GM12878 (cell line): ENCODE measurements around the gene CDCA8. TPM values are rescaled to one million over a fixed set of nuclear protein-coding genes. Genes with fewer than 3 reads are reported as not detected.

ENCODE experiments used
- ATAC-seq: fragments of 200-7000 bp; cut with Tn5 transposase; 3 replicates; pipeline ENCODE4 v1.9.1; 2020; ENCODE audit warnings: mild to moderate bottlenecking, moderate library complexity
- BruUV-seq: library from RNA; stranded (reverse); fragments of 400-500 nt; replicated peaks from 2 replicates; lab custom pipeline; 2021; lab: Mats Ljungman, UMichigan
- CTCF ChIA-PET: fragments of 300-600 bp; sonication (Branson Sonifier 250); formaldehyde crosslinking; extraction: SDS; loops from one replicate; lab custom pipeline; 2021; ENCODE audit warnings: inconsistent platforms; lab: Yijun Ruan, JAX
- POLR2A ChIA-PET: fragments of 350-600 bp; formaldehyde crosslinking; extraction: SDS; loops from one replicate; lab custom pipeline; 2021; ENCODE audit warnings: inconsistent platforms; lab: Charles Lee
- RAD21 ChIA-PET: fragments of 300-600 bp; sonication (Branson Sonifier 250); formaldehyde crosslinking; loops from one replicate; lab custom pipeline; 2023; ENCODE audit warnings: antibody characterized with exemption; ENCODE audit not compliant: unreplicated experiment; lab: Charles Lee
- SMC1A ChIA-PET: fragments of 300-600 bp; sonication (Branson Sonifier 250); formaldehyde crosslinking; loops from one replicate; lab custom pipeline; 2023; ENCODE audit not compliant: unreplicated experiment, uncharacterized antibody; lab: Charles Lee
- DNase-seq: peaks from one replicate; pipeline ENCODE4 v3.0.0-alpha.2; 2011; ENCODE audit warnings: low read depth, low spot score
- FAIRE-seq: peaks from 3 replicates; lab custom pipeline; 2011; peaks lifted over from hg19 to GRCh38; lab: Jason Lieb, UNC
- H2AFZ ChIP-seq: 2 replicates; pipeline ENCODE4 v1.6.0; 2011; ENCODE audit warnings: low read depth, low read length, control low read depth; ENCODE audit not compliant: control insufficient read depth
- H3K27ac ChIP-seq: 2 replicates; pipeline ENCODE4 v1.5.1; 2011; ENCODE audit warnings: control low read depth; ENCODE audit not compliant: control insufficient read depth, insufficient read depth
- H3K27me3 ChIP-seq, 2 experiments: replicated peaks in 1 of 2; 2 replicates each; pipeline versions ENCODE4 v1.6.0 to v1.6.1; 2011; ENCODE audit warnings: low read length in 1 of 2; ENCODE audit not compliant: control insufficient read depth in 2 of 2, insufficient read depth in 2 of 2
- H3K36me3 ChIP-seq, 2 experiments: 2 replicates each; pipeline ENCODE4 v1.5.1; 2011; ENCODE audit warnings: low read length in 1 of 2; ENCODE audit not compliant: control insufficient read depth in 2 of 2, insufficient read depth in 2 of 2
- H3K4me1 ChIP-seq: 2 replicates; pipeline ENCODE4 v1.6.1; 2011; ENCODE audit warnings: mild to moderate bottlenecking, low read length, moderate library complexity, mixed read lengths; ENCODE audit not compliant: control insufficient read depth, insufficient read depth
- H3K4me2 ChIP-seq: 2 replicates; pipeline ENCODE4 v1.6.0; 2011; ENCODE audit warnings: control low read depth; ENCODE audit not compliant: control insufficient read depth, insufficient read depth
- H3K4me3 ChIP-seq: fragments of 200-600 bp; sonication (generic); 2 replicates; pipeline ENCODE4 v1.5.1; 2016
- H3K79me2 ChIP-seq: 2 replicates; pipeline ENCODE4 v1.6.0; 2011; ENCODE audit warnings: low read length; ENCODE audit not compliant: control insufficient read depth, insufficient read depth
- H3K9ac ChIP-seq: 2 replicates; pipeline ENCODE4 v1.8.0; 2011; ENCODE audit warnings: low read length, control low read depth, mixed read lengths; ENCODE audit not compliant: control insufficient read depth, insufficient read depth
- H3K9me3 ChIP-seq: replicated peaks from 3 replicates; pipeline ENCODE4 v1.5.1; 2011; ENCODE audit warnings: mild to moderate bottlenecking, low read length; ENCODE audit not compliant: control insufficient read depth, insufficient read depth
- H4K20me1 ChIP-seq: 2 replicates; pipeline ENCODE4 v1.6.0; 2011; ENCODE audit not compliant: control insufficient read depth, insufficient read depth
- DPF2 ChIP-seq: fragments of 450-650 bp; IDR thresholded peaks from 2 replicates; pipeline ENCODE4 v1.6.1; 2017; ENCODE audit warnings: mild to moderate bottlenecking
- EP300 ChIP-seq, 2 experiments: fragments of 150-350 bp in 1 of 2; IDR thresholded peaks; 2 replicates each; pipeline ENCODE4 v1.6.1; 2011 to 2012; ENCODE audit warnings: low read depth in 2 of 2, low read length in 2 of 2, borderline replicate concordance in 1 of 2, improper control_type of control experiment in 1 of 2, inconsistent platforms in 1 of 2; ENCODE audit not compliant: control insufficient read depth in 1 of 2
- EZH2 ChIP-seq: IDR thresholded peaks from 2 replicates; pipeline ENCODE4 v1.6.1; 2012; ENCODE audit warnings: low read depth, mild to moderate bottlenecking, control low read depth, inconsistent platforms, low read length, borderline replicate concordance; ENCODE audit not compliant: control insufficient read depth
- HDGF ChIP-seq: fragments of 450-650 bp; IDR thresholded peaks from 2 replicates; pipeline ENCODE4 v1.6.1; 2016; ENCODE audit warnings: antibody characterized with exemption
- NRF1 ChIP-seq: conservative IDR thresholded peaks from 2 replicates; pipeline ENCODE4 v1.6.1; 2011; ENCODE audit warnings: mild to moderate bottlenecking, low read depth, low read length, improper control_type of control experiment
- PAX5 ChIP-seq: IDR thresholded peaks from 2 replicates; pipeline ENCODE4 v1.6.1; 2011; ENCODE audit warnings: low read depth, low read length, borderline replicate concordance
- SMC3 ChIP-seq: IDR thresholded peaks from 2 replicates; pipeline ENCODE4 v1.6.1; 2011; ENCODE audit warnings: low read length, improper control_type of control experiment, borderline replicate concordance
- YBX1 ChIP-seq: fragments of 450-650 bp; IDR thresholded peaks from 2 replicates; pipeline ENCODE4 v1.6.1; 2016; ENCODE audit warnings: antibody characterized with exemption
- WGBS: methylation state at CpG from one replicate; pipeline ENCODE4 v1.1.6; 2016; ENCODE audit warnings: low lambda C conversion rate; ENCODE audit not compliant: insufficient replicate concordance, insufficient coverage; ENCODE audit errors: missing lambda C conversion rate; 5-methylcytosine and 5-hydroxymethylcytosine counted together
- in situ Hi-C: fragments of 300-500 bp; cut with MboI; formaldehyde crosslinking; loops from 9 replicates; pipeline ENCODE4 v1.14.3; 2018; ENCODE audit warnings: mixed read lengths
- intact Hi-C: fragments of 100-400 bp; cut with micrococcal nuclease; formaldehyde crosslinking; loops from one replicate; pipeline ENCODE4 v1.14.2; 2022; ENCODE audit not compliant: unreplicated experiment
- polyA plus RNA-seq, 11 experiments: library from polyadenylated mRNA; depleted of rRNA in 4 of 11; unstranded in 6 of 11; stranded (reverse) in 5 of 11; fragments of >200 nt; fragmentation: Nextera tagmentation in 4 of 11; fragmentation: Illumina TruSeq in 1 of 11; extraction: Ambion mirVana in 4 of 11; extraction: Trizol in 1 of 11; gene quantifications; 1 replicate in 1 of 11; 2 replicates in 10 of 11; pipeline versions ENCODE4 v1.2.1 to v1.2.3, GENCODE V29; 2011 to 2016; ENCODE audit warnings: inconsistent platforms in 2 of 11, missing spikeins in 2 of 11, low read depth in 1 of 11
- total RNA-seq, 4 experiments: library from RNA; depleted of rRNA in 3 of 4; stranded (reverse); fragments of >200 nt in 3 of 4; fragmentation: Illumina TruSeq in 1 of 4; extraction: Trizol in 1 of 4; gene quantifications; 2 replicates each; pipeline versions ENCODE4 v1.2.1 to v1.2.3, GENCODE V29; 2013 to 2021
- TF ChIP-seq, protein P1 (sequence below): IDR thresholded peaks from 2 replicates; pipeline ENCODE4 v1.6.1; 2012; ENCODE audit warnings: mild to moderate bottlenecking, low read depth, low read length
- TF ChIP-seq, protein P2 (sequence below): fragments of 150-350 bp; IDR thresholded peaks from 2 replicates; pipeline ENCODE4 v1.6.1; 2016; ENCODE audit warnings: low read depth, low read length

CDCA8 gene
- total and polyA plus RNA-seq, 10 of the 15 experiments (the other 5 are each of a cell fraction or from before 2014, with no cell fraction given): 21.3 to 98.1 (median 61.4) TPM

DNA sequence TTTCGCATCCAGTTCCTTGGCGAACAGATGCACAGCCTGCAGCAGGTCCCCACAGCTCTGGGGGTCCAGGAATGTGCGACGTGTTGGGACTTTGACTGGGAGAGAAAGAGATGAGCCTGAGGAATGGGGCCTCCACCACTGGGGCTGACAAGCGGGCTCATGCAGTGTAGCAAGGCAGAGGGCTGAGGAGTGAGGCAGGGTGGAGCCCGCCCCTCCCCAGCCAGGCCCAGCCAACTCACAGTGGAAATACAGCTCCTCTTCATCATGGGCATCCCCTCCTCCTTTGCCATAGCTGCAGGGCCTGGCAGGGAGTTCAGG lies 30.7 kb downstream of the CDCA8 start (continued):
- TF ChIP-seq EZH2: no peak

DNA sequence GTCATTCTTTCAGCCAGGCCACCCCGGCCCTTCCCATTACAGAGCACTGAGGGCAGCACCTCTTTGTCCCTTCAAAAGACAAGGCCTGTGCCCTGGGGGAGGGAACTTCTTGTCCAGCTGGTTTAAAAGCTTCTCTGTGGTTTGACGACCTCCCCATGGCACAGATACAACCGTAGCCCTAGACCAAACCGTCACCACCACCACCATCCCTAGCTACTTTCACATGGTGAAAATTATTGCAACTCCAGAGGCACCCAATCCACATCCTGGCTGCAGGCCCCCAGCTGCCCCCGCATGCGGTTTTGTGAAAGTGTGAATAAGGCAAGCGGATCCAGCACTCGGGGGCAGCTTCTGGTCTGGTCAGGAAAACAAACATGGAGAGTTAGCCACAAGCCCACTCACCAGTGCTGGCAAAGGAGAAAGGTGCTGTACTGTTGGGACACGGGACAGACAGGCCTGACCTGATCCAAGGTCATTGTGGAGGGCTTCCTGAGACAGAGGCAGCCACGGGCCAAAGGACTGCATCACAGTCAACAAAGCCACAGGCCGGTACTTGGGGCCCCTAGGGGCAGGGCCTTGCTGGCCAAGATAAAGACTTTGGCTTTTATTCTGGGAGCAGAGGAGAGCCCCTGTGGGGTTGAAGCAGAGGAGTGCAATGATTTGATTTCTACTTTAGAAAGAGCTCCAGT lies 31.2 kb downstream of the CDCA8 start:
- in situ Hi-C loops: no loop called here
- FAIRE-seq (no peak), ATAC-seq (no peak), DNase-seq (no peak)
- Histone ChIP-seq H3K79me2 (no peaks in the 10 kb centered on the region), H2AFZ (no peak overlapping the region), H3K27ac (no peak overlapping the region), H3K9ac (no peak overlapping the region), H3K27me3 (peaks cover 0 to 1% of the 10 kb centered on the region in 2 experiments; a peak in 1 of 4 replicates), H3K4me1 (no peaks in the 10 kb centered on the region), H3K36me3 (no peaks in the 10 kb centered on the region), H3K4me3 (no peak overlapping the region), H3K4me2 (no peak overlapping the region), H4K20me1 (no peaks in the 10 kb centered on the region), H3K9me3 (no peaks in the 10 kb centered on the region)
- ChIA-PET POLR2A (no interaction called here), CTCF (no interaction called here), SMC1A (interaction anchor here (0.6 kb wide), 1 partner anchor 1352 kb away, joined by 4 read pairs; no protein-coding TSS in a partner anchor), RAD21 (no interaction called here)
- 36% methylated on average over 11 of the region's 11 CpGs for WGBS
- intact Hi-C loops: no loop called here
- no TSS peak for BruUV-seq
- TF ChIP-seq DPF2 (no peak), NRF1 (no peak), EP300 (IDR thresholded peaks at IDR 0.05; ENCODE audit: borderline replicate concordance in 1 of 2, control insufficient read depth in 1 of 2, low read depth in 2 of 2, low read length in 2 of 2) (no peak), YBX1 (no peak), HDGF (no peak), PAX5 (no peak), SMC3 (no peak)
- TF ChIP-seq, protein P1, sequence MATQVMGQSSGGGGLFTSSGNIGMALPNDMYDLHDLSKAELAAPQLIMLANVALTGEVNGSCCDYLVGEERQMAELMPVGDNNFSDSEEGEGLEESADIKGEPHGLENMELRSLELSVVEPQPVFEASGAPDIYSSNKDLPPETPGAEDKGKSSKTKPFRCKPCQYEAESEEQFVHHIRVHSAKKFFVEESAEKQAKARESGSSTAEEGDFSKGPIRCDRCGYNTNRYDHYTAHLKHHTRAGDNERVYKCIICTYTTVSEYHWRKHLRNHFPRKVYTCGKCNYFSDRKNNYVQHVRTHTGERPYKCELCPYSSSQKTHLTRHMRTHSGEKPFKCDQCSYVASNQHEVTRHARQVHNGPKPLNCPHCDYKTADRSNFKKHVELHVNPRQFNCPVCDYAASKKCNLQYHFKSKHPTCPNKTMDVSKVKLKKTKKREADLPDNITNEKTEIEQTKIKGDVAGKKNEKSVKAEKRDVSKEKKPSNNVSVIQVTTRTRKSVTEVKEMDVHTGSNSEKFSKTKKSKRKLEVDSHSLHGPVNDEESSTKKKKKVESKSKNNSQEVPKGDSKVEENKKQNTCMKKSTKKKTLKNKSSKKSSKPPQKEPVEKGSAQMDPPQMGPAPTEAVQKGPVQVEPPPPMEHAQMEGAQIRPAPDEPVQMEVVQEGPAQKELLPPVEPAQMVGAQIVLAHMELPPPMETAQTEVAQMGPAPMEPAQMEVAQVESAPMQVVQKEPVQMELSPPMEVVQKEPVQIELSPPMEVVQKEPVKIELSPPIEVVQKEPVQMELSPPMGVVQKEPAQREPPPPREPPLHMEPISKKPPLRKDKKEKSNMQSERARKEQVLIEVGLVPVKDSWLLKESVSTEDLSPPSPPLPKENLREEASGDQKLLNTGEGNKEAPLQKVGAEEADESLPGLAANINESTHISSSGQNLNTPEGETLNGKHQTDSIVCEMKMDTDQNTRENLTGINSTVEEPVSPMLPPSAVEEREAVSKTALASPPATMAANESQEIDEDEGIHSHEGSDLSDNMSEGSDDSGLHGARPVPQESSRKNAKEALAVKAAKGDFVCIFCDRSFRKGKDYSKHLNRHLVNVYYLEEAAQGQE: no peak
- TF ChIP-seq, protein P2, sequence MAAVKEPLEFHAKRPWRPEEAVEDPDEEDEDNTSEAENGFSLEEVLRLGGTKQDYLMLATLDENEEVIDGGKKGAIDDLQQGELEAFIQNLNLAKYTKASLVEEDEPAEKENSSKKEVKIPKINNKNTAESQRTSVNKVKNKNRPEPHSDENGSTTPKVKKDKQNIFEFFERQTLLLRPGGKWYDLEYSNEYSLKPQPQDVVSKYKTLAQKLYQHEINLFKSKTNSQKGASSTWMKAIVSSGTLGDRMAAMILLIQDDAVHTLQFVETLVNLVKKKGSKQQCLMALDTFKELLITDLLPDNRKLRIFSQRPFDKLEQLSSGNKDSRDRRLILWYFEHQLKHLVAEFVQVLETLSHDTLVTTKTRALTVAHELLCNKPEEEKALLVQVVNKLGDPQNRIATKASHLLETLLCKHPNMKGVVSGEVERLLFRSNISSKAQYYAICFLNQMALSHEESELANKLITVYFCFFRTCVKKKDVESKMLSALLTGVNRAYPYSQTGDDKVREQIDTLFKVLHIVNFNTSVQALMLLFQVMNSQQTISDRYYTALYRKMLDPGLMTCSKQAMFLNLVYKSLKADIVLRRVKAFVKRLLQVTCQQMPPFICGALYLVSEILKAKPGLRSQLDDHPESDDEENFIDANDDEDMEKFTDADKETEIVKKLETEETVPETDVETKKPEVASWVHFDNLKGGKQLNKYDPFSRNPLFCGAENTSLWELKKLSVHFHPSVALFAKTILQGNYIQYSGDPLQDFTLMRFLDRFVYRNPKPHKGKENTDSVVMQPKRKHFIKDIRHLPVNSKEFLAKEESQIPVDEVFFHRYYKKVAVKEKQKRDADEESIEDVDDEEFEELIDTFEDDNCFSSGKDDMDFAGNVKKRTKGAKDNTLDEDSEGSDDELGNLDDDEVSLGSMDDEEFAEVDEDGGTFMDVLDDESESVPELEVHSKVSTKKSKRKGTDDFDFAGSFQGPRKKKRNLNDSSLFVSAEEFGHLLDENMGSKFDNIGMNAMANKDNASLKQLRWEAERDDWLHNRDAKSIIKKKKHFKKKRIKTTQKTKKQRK: no peak
